ENCODE data around the gene PFKL. TPM values are rescaled to one million over a fixed set of nuclear protein-coding genes. Genes with fewer than 3 reads are reported as not detected.
A peak's percentile ranks its signal among the peaks of the same experiment; 100 is the strongest.
"Not testable (repeated sequence)": the region's sequence is repeated elsewhere in the genome, so short reads cannot be mapped to it uniquely, and the experiment has no call there.

The PFKL gene
- total RNA-seq, 3 donors from 2014 or later: 102 to 122 (median 116) TPM

DNA sequence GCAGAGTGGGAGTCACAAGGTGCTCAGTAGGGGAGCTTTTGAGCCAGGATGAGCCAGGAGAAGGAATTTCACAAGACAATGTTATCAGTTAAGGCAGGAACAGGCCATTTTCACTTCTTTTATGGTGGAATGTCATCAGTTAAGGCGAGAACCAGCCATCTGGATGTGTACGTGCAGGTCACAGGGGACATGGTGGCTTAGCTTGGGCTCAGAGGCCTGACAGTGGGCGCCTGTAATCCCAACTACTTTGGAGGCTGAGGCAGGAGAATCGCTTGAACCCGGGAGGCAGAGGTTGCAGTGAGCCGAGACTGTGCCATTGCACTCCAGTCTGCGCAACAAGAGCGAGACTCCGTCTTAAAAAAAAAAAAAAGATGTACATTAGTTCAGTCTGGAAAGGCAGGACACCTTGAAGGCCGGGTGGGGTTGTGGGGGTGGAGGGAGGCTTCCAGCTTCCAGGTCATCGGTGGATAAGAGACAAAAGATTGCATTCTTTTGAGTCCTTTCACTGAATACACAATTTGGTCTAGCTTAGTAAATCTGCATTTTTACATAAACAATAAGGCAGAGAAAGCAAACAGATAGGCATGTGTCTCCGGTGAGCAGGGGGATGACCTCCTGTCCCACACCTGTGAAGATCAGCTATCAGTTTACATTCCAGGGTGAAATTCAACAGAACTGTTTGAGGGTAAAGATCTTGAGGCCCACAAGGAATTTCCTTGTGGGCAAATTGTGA is 42.0 kb downstream of the PFKL start:
- ATAC-seq; H3K27me3 Mint-ChIP-seq (ENCODE audit: low read depth); H3K4me3 Mint-ChIP-seq; H3K9me3 Mint-ChIP-seq; DNase-seq; H3K36me3 Mint-ChIP-seq (ENCODE audit: insufficient read depth): not testable (repeated sequence)
- peaks cover 20% of the 10 kb centered on the region for H3K4me1 Mint-ChIP-seq (ENCODE audit: low read depth)

- H3K4me3 Mint-ChIP-seq; H3K27me3 Mint-ChIP-seq (ENCODE audit: low read depth); H3K36me3 Mint-ChIP-seq (ENCODE audit: insufficient read depth); ATAC-seq; DNase-seq; H3K9me3 Mint-ChIP-seq: not testable (repeated sequence)
- H3K4me1 Mint-ChIP-seq (ENCODE audit: low read depth): peaks cover 15% of the 10 kb centered on the region
Measured at GRCh38 chr21:44342981-44343380, 43.1 kb downstream of the PFKL start.

DNA sequence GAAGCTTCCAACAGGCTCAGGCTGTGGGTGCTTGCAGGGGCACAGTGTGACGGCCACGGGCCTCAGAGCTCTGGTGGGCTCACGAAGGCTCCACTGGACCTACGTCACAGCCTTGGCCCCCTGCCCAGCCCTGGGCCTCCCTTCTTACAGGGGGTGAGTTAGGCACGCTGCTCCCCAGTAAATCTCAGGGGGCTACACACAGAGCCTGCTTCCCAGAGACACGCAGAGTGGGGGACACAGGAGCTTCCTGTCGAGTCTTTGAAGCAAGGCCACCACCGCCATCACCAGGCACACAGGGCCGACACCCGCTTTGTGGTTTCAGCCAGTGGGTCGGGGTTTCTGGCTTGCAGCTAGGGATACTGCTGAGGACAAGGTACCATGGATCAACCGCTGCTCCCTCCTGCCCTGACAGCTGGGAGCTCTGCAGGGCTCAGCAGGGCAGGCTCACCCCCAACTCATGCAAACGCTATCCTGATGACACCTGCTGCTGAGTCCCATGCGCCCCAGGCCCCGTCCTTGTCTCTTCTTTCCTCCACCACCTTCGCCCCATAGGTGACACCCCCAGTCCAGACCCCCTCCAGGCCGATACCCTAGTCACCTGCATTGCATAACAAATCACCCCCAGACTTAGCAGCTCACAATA is 44.8 kb downstream of the PFKL start:
- Mint-ChIP-seq H3K9me3 (no peaks in the 10 kb centered on the region), H3K4me3 (no peak overlapping the region), H3K27me3 (ENCODE audit: low read depth) (peaks cover 15% of the 10 kb centered on the region), H3K36me3 (ENCODE audit: insufficient read depth) (no peaks in the 10 kb centered on the region), H3K4me1 (ENCODE audit: low read depth) (peaks cover 11% of the 10 kb centered on the region)
- DNase-seq (no peak), ATAC-seq (no peak)

DNA sequence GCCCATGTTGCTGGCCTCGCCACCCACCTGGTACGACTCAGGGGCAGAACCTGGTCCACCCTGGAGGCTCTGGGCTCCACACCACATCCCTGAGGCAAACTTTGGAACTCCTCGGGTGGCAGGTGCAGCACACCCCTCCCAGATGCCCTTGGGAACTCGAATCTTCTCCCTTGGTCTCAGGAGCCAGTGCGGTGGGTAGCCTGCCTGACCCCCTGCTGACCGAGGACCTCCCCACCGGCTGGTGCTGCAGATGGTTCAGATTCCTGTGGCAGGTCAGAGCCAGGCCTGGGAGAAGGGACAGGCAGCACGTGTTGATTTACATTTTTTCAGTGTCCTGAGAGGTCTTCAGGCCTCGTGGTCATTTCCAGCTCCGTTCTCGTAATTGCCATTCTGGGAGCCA is 45.6 kb downstream of the PFKL start:
- Mint-ChIP-seq H3K27me3 (ENCODE audit: low read depth) (peaks cover 15% of the 10 kb centered on the region), H3K4me1 (ENCODE audit: low read depth) (peaks cover 4% of the 10 kb centered on the region), H3K9me3 (no peaks in the 10 kb centered on the region), H3K4me3 (no peak overlapping the region), H3K36me3 (ENCODE audit: insufficient read depth) (no peaks in the 10 kb centered on the region)
- DNase-seq (no peak), ATAC-seq (no peak)

- no peaks in the 10 kb centered on the region for H3K9me3 Mint-ChIP-seq
- peaks cover 20% of the 10 kb centered on the region for H3K27me3 Mint-ChIP-seq (ENCODE audit: low read depth)
- DNase-seq: no peak
- ATAC-seq: no peak
- peaks cover 8% of the 10 kb centered on the region for H3K4me1 Mint-ChIP-seq (ENCODE audit: low read depth)
- H3K4me3 Mint-ChIP-seq: no peak overlapping the region
- no peaks in the 10 kb centered on the region for H3K36me3 Mint-ChIP-seq (ENCODE audit: insufficient read depth)
Measured at GRCh38 chr21:44347911-44348451, 48.1 kb downstream of the PFKL start.

DNA sequence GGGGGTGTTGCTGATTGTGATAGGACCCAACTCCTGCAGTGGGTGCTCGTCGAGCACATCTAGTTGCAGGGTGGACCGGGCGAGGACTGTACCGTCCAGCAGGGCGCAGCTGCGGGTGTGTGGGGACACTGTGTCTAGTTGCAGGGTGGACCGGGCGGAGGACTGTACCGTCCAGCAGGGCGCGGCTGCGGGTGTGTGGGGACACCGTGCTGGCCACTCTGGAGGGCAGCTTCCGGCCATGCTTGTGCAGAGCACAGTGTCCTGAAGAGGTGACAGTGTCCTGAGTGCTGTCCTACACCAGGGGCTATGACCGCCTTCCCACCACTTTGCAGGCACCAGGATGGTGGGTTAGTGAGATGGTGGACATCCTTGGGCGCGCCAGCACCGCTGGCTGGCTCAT is 49.0 kb downstream of the PFKL start:
- DNase-seq (no peak), ATAC-seq (no peak)
- peaks cover 20% of the 10 kb centered on the region for H3K27me3 Mint-ChIP-seq (ENCODE audit: low read depth)
- no peak overlapping the region for H3K4me3 Mint-ChIP-seq
- H3K36me3 Mint-ChIP-seq (ENCODE audit: insufficient read depth): no peaks in the 10 kb centered on the region
- H3K9me3 Mint-ChIP-seq: no peaks in the 10 kb centered on the region
- H3K4me1 Mint-ChIP-seq (ENCODE audit: low read depth): peaks cover 17% of the 10 kb centered on the region

DNA sequence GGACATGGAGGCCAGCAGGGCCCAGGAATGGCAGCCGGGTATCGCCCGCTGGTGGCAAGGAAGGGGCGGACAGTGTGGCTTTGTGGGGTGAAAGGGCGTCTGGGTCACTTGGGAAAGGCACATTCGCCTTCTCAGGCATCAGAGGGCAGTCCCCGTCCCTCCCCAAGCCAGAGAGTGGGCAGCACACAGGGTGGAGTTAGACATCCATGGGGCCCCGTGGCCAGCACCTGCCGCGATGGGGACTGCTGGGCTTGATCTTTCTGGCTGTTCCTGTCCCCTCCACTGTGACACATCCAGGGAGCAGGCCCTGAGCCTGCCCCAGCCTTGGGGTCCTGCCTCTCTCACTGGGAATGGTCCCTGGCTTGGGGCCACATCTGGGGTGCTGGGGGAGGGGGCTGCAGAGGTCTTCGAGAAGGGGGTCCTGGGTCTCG is 49.6 kb downstream of the PFKL start:
- Mint-ChIP-seq H3K27me3 (ENCODE audit: low read depth) (peaks cover 20% of the 10 kb centered on the region), H3K4me3 (no peak overlapping the region), H3K9me3 (no peaks in the 10 kb centered on the region), H3K36me3 (ENCODE audit: insufficient read depth) (no peaks in the 10 kb centered on the region), H3K4me1 (ENCODE audit: low read depth) (peaks cover 23% of the 10 kb centered on the region)
- DNase-seq (no peak), ATAC-seq (no peak)

GRCh38 chr21:44349847-44350772 is 50.3 kb downstream of the PFKL start:
- Mint-ChIP-seq H3K9me3 (no peaks in the 10 kb centered on the region), H3K36me3 (ENCODE audit: insufficient read depth) (no peaks in the 10 kb centered on the region), H3K4me1 (ENCODE audit: low read depth) (peaks cover 29% of the 10 kb centered on the region), H3K4me3 (no peak overlapping the region), H3K27me3 (ENCODE audit: low read depth) (peaks cover 20% of the 10 kb centered on the region)
- DNase-seq: no peak
- ATAC-seq: peak in 1 of 2 donors; percentile 22

- Mint-ChIP-seq H3K27me3 (ENCODE audit: low read depth) (peaks cover 20% of the 10 kb centered on the region), H3K4me3 (no peak overlapping the region), H3K4me1 (ENCODE audit: low read depth) (peaks cover 35% of the 10 kb centered on the region), H3K9me3 (no peaks in the 10 kb centered on the region), H3K36me3 (ENCODE audit: insufficient read depth) (no peaks in the 10 kb centered on the region)
- no peak for ATAC-seq
- no peak for DNase-seq
Measured at GRCh38 chr21:44350773-44351481, 51.1 kb downstream of the PFKL start.

GRCh38 chr21:44351535-44352252 is 51.8 kb downstream of the PFKL start:
- DNase-seq: no peak
- H3K36me3 Mint-ChIP-seq (ENCODE audit: insufficient read depth): no peaks in the 10 kb centered on the region
- no peak overlapping the region for H3K4me3 Mint-ChIP-seq
- H3K9me3 Mint-ChIP-seq: no peaks in the 10 kb centered on the region
- H3K27me3 Mint-ChIP-seq (ENCODE audit: low read depth): peaks cover 20% of the 10 kb centered on the region
- H3K4me1 Mint-ChIP-seq (ENCODE audit: low read depth): peaks cover 41% of the 10 kb centered on the region
- no peak for ATAC-seq

DNA sequence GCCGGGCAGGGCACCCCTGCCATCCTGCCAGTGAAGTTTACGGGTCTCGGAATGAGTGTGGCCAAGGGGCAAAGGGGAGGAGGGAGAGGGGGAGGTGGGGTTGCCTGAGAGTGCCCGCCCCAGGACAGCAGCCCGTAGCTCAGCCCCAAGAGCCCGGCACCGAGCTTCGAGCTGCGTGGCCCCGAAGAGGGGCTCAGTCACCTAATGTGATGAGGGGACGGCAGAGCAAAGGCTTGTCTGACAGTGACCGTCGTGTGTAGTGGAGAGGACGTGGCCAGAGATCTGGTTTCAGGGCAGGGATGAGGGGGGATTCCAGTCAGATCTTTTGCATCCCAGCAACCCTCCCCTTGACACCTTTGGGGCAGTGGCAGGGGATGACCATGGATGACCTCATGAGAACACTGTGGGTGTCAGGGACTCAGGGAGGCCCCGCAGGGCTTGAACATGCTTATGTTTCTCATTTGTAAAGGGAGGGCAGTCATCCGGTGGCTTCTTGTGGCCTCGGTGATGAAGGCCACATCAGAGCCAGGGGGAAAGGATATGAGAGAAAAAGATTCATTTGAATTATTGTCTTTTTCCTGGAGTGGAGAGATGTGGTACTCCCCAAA is 52.5 kb downstream of the PFKL start:
- Mint-ChIP-seq H3K27me3 (ENCODE audit: low read depth) (peaks cover 18% of the 10 kb centered on the region), H3K4me1 (ENCODE audit: low read depth) (peaks cover 41% of the 10 kb centered on the region), H3K9me3 (no peaks in the 10 kb centered on the region), H3K4me3 (no peak overlapping the region), H3K36me3 (ENCODE audit: insufficient read depth) (no peaks in the 10 kb centered on the region)
- ATAC-seq (no peak), DNase-seq (no peak)

GRCh38 chr21:44353191-44353970 is 53.5 kb downstream of the PFKL start, which contains the start of gene TRPM2:
Gene TRPM2, plus strand, starts transcription at chr21:44353621. Its CDS starts 80 bp downstream, at chr21:44353701.
- H3K9me3 Mint-ChIP-seq: no peaks in the 10 kb centered on the region
- peak within 1 kb of the TSS; percentile 62 for H3K4me3 Mint-ChIP-seq
- H3K36me3 Mint-ChIP-seq (ENCODE audit: insufficient read depth): no peaks in the 10 kb centered on the region
- H3K4me1 Mint-ChIP-seq (ENCODE audit: low read depth): peaks cover 41% of the 10 kb centered on the region
- DNase-seq (peak; percentile 29), ATAC-seq (peak; percentile 41 to 71)
- peaks cover 15% of the 10 kb centered on the region for H3K27me3 Mint-ChIP-seq (ENCODE audit: low read depth)
